ENCODE data around the gene TMEM59.

GRCh38 chr1:54052431-54052933 is 522 bp downstream of the TMEM59 start:
- TF ChIP-seq YY1 (IDR thresholded peaks at IDR 0.05; ENCODE audit: low read depth), result no peak
- TF ChIP-seq RAD21 (IDR thresholded peaks at IDR 0.05; ENCODE audit: low read depth), result no peak
- no peak for TF ChIP-seq REST (IDR thresholded peaks at IDR 0.05; ENCODE audit: low read depth)
- no peak for TF ChIP-seq CEBPB (IDR thresholded peaks at IDR 0.05)
- 0 out of 2 replicates have a peak, but pooled peaks have one; percentile 4 for TF ChIP-seq TAF1 (IDR thresholded peaks at IDR 0.05; ENCODE audit: low read depth)
- no peak for TF ChIP-seq TEAD4 (IDR thresholded peaks at IDR 0.05)
